ENCODE data around the gene CMBL. TPM values are rescaled to one million over a fixed set of nuclear protein-coding genes. Genes with fewer than 3 reads are reported as not detected.
"Not testable (repeated sequence)": the region's sequence is repeated elsewhere in the genome, so short reads cannot be mapped to it uniquely, and the experiment has no call there.

CMBL gene
- total RNA-seq, 2 donors from 2014 or later = 11.2 to 20.3 TPM

DNA sequence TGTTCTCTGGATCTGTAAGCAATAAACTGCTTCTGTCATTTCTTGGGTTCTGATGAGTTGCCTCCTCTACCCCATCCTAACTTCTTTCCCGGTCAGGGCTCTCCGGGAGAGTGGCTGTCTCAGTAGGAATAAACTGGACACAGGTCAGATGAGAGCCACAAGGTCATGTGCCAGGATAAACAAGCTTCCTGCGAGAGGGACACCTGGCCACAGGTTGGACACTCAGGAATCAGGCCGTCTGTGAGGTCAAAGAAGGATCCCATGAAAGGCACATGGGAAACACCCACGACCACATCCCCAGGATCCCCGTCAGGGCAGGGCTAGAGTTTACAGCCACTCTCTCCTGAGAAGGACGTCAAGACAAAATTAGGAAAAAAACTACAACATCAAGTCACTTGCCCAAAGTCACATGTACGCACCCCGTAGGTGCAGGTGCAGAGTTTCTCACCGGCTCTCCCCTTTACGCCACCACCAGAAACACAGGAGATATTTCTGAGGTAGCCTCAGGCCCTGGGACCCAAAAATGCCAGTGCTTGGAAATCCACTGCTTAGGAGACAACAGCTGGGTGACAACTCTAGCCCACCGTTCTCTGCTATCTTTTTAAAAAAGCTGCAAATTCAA lies 28.9 kb downstream of the CMBL start:
- Histone ChIP-seq H3K27ac (no peak overlapping the region), H3K4me3 (no peak overlapping the region), H3K27me3 (replicated peaks; ENCODE audit: insufficient read depth) (no peaks in the 10 kb centered on the region), H3K4me1 (replicated peaks) (no peaks in the 10 kb centered on the region), H3K9me3 (no peaks in the 10 kb centered on the region), H3K36me3 (no peaks in the 10 kb centered on the region)
- no peak for DNase-seq (ENCODE audit: low spot score)
- intact Hi-C loops (cut with DNase I) = no loop called here
- no peak for TF ChIP-seq POLR2AphosphoS5 (IDR thresholded peaks at IDR 0.05)
- 85% methylated on average over 12 of the region's 12 CpGs for WGBS

DNA sequence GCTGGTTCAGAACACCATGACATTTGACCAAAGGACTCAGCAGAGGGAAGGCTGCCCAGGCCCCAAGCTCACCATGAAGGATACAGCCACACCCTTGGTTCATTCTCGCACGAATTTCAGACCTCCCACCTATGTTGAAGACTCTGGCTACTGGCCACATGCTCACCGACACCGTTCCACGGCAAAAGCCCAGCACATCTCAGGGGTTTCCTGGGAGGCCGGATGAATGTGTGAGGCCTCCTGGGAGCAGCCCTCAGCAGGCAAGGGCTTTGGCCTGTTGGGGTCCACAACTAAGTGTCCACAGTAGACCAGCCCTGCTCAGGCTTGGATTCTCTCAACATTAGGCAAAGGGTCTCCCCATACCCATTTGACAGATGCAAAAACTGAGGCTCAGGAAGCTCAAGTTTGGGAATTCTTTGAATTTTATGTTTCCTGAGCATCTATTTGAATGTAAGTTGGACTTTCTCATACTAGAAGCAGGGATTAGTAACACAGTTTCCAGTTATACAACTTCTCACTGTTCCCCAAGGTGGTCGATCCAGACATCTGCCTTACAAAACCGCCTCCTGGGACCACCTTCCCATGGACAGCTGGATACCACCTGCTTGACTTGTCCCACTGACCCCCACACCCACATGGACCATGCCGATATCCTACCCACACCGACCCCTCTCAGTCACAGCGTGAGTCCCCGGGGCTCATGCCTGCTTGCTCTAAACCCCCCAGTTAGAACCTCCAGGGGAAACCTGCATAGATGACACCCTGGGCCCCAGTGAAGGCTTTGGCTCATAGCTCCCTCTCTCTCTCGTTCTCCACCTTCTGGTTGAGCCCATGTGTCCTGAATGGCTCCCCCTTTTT lies 29.7 kb downstream of the CMBL start:
- Histone ChIP-seq H3K4me1 (replicated peaks) (no peaks in the 10 kb centered on the region), H3K27me3 (replicated peaks; ENCODE audit: insufficient read depth) (no peaks in the 10 kb centered on the region), H3K36me3 (no peaks in the 10 kb centered on the region), H3K27ac (no peak overlapping the region), H3K9me3 (no peaks in the 10 kb centered on the region), H3K4me3 (no peak overlapping the region)
- WGBS = 98% methylated on average over 13 of the region's 13 CpGs
- intact Hi-C loops (cut with DNase I) = no loop called here
- DNase-seq (ENCODE audit: low spot score) = no peak
- TF ChIP-seq POLR2A (IDR thresholded peaks at IDR 0.05) (no peak), POLR2AphosphoS5 (IDR thresholded peaks at IDR 0.05) (no peak)
- TF ChIP-seq, protein P1, sequence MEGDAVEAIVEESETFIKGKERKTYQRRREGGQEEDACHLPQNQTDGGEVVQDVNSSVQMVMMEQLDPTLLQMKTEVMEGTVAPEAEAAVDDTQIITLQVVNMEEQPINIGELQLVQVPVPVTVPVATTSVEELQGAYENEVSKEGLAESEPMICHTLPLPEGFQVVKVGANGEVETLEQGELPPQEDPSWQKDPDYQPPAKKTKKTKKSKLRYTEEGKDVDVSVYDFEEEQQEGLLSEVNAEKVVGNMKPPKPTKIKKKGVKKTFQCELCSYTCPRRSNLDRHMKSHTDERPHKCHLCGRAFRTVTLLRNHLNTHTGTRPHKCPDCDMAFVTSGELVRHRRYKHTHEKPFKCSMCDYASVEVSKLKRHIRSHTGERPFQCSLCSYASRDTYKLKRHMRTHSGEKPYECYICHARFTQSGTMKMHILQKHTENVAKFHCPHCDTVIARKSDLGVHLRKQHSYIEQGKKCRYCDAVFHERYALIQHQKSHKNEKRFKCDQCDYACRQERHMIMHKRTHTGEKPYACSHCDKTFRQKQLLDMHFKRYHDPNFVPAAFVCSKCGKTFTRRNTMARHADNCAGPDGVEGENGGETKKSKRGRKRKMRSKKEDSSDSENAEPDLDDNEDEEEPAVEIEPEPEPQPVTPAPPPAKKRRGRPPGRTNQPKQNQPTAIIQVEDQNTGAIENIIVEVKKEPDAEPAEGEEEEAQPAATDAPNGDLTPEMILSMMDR (IDR thresholded peaks at IDR 0.05) = no peak

DNA sequence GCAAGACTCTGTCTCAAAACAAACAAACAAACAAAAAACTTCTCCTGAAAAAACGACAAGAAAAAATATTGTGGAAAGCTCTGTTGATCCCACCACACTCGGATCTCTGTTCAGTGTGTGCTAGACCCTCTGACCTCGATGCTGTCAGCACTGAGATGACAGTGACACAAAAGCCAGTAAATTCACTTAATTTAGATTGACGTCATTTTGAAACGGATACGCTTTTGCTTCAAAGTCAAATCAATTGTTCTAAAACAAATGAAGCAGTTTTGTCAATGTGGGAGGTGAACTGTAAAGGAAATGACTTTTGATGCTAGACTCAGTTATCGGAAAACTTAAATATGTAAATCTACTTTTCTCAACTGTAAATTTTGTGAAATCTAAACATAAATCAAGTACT lies 31.0 kb downstream of the CMBL start:
- Histone ChIP-seq H3K27ac (no peak overlapping the region), H3K4me3 (no peak overlapping the region), H3K36me3 (no peaks in the 10 kb centered on the region), H3K27me3 (replicated peaks; ENCODE audit: insufficient read depth) (no peaks in the 10 kb centered on the region), H3K4me1 (replicated peaks) (no peaks in the 10 kb centered on the region), H3K9me3 (no peaks in the 10 kb centered on the region)
- intact Hi-C loops (cut with DNase I) = no loop called here
- WGBS = 82% methylated on average over 7 of the region's 7 CpGs
- no peak for DNase-seq (ENCODE audit: low spot score)
- TF ChIP-seq, protein P1 (IDR thresholded peaks at IDR 0.05) = no peak
- TF ChIP-seq POLR2AphosphoS5 (IDR thresholded peaks at IDR 0.05) = no peak
- TF ChIP-seq POLR2A (IDR thresholded peaks at IDR 0.05) = no peak

DNA sequence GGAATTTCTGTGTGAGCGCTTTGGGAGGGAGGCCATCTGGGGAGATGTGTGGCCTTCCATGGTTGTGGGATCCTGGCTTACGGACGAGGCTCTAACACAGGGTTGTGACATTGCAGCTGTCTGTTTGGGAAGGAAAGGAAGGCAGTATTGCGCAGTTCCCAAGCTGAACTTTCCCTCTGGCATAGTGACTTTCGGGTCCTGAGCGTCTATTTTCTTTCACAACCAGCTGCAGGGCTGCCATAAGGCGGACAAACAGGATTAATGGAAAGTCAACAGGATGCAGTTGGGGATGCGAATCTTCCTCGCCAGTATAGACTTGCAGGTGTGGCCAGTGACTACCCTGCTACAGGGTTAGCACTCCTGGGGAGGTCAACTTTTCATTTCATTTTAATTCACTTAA lies 31.7 kb downstream of the CMBL start:
- Histone ChIP-seq H3K9me3 (no peaks in the 10 kb centered on the region), H3K27ac (no peak overlapping the region), H3K27me3 (replicated peaks; ENCODE audit: insufficient read depth) (no peaks in the 10 kb centered on the region), H3K4me3 (no peak overlapping the region), H3K4me1 (replicated peaks) (no peaks in the 10 kb centered on the region), H3K36me3 (no peaks in the 10 kb centered on the region)
- 91% methylated on average over 9 of the region's 9 CpGs for WGBS
- TF ChIP-seq POLR2AphosphoS5 (IDR thresholded peaks at IDR 0.05) = no peak
- no peak for TF ChIP-seq POLR2A (IDR thresholded peaks at IDR 0.05)
- TF ChIP-seq, protein P1 (IDR thresholded peaks at IDR 0.05) = no peak
- intact Hi-C loops (cut with DNase I) = no loop called here
- DNase-seq (ENCODE audit: low spot score) = no peak

DNA sequence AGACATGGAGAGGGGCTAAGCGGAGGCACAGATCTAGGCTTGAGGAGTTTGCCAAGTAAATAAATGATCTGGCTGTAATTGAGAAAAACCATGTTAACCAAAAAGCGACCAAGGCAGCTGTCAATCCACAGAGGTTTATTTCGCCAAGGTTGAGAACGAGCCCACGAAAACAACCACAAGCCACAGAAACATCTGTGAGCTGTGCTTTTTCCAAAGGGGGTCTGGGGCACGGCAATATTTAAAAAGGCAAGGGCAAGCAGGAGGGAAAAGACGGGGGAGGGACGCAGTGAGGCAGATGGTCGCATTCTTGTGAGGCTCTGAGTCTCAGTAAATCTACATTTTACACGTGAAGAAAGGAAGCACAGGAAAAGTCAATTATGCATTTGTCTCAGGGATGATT lies 32.2 kb downstream of the CMBL start:
- Histone ChIP-seq H3K9me3 (no peaks in the 10 kb centered on the region), H3K4me3 (no peak overlapping the region), H3K4me1 (replicated peaks) (no peaks in the 10 kb centered on the region), H3K27me3 (replicated peaks; ENCODE audit: insufficient read depth) (no peaks in the 10 kb centered on the region), H3K36me3 (no peaks in the 10 kb centered on the region), H3K27ac (no peak overlapping the region)
- intact Hi-C loops (cut with DNase I) = no loop called here
- TF ChIP-seq POLR2AphosphoS5 (IDR thresholded peaks at IDR 0.05) = no peak
- TF ChIP-seq, protein P1 (IDR thresholded peaks at IDR 0.05) = no peak
- no peak for TF ChIP-seq POLR2A (IDR thresholded peaks at IDR 0.05)
- 83% methylated on average over 10 of the region's 10 CpGs for WGBS
- no peak for DNase-seq (ENCODE audit: low spot score)

DNA sequence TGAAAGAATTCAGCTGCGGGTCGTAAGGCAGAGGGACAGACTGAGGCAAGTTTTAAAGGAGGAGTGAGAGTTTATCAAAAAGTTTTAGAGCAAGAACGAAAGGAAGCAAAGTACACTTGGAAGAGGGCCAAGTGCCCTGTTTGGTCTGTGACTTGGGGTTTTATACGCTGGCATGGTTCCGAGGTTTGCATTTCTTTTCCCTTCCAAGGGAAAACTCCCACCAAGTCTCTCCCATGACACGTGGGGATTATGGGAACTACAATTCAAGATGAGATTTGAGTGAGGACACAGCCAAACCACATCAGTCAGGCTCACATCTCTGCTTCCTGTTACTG lies 34.9 kb downstream of the CMBL start:
- H3K27me3 ChIP-seq (replicated peaks; ENCODE audit: insufficient read depth); DNase-seq (ENCODE audit: low spot score); intact Hi-C loops (cut with DNase I); H3K36me3 ChIP-seq; H3K27ac ChIP-seq; H3K4me3 ChIP-seq; H3K9me3 ChIP-seq; H3K4me1 ChIP-seq (replicated peaks): not testable (repeated sequence)
- 68% methylated on average over 6 of the region's 6 CpGs for WGBS
